ENCODE results near the gene TAS2R50.

DNA sequence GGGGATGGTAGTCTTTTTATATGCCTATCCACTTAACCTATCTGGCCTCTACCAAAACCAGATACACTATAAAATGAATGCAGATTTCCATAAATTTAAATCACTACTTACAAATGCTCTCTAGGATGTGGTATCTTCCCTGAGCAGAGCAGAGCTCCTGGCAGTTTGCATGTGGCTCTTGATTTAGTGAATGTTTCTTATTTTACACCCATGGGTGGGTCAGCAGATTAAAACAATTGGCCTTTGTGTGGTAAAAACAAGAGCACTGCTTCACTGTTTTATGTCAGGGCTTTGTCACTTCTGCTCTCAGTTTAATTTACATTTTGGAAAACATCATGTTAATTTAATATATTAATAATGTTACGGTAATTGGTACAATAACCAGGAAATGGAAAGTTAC, 30.2 kb upstream of the TAS2R50 start:
- TF ChIP-seq JUN (CRISPR knock-in tag; IDR thresholded peaks at IDR 0.05) (no peak), KAT7 (CRISPR knock-in tag; IDR thresholded peaks at IDR 0.05; ENCODE audit: borderline replicate concordance) (no peak), NFYB (CRISPR knock-in tag; conservative IDR thresholded peaks at IDR 0.05; ENCODE audit: low read depth) (no peak), HMGA2 (CRISPR knock-in tag; IDR thresholded peaks at IDR 0.05) (no peak), SP1 (CRISPR knock-in tag; conservative IDR thresholded peaks at IDR 0.05) (no peak), CREM (CRISPR knock-in tag; IDR thresholded peaks at IDR 0.05) (no peak), NR3C1 (CRISPR knock-in tag; conservative IDR thresholded peaks at IDR 0.05; ENCODE audit: low read depth) (no peak), ZNF416 (CRISPR knock-in tag; IDR thresholded peaks at IDR 0.05) (no peak)
- TF ChIP-seq, protein P1, sequence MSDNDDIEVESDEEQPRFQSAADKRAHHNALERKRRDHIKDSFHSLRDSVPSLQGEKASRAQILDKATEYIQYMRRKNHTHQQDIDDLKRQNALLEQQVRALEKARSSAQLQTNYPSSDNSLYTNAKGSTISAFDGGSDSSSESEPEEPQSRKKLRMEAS (CRISPR knock-in tag; IDR thresholded peaks at IDR 0.05) = no peak
- TF ChIP-seq, protein P2, sequence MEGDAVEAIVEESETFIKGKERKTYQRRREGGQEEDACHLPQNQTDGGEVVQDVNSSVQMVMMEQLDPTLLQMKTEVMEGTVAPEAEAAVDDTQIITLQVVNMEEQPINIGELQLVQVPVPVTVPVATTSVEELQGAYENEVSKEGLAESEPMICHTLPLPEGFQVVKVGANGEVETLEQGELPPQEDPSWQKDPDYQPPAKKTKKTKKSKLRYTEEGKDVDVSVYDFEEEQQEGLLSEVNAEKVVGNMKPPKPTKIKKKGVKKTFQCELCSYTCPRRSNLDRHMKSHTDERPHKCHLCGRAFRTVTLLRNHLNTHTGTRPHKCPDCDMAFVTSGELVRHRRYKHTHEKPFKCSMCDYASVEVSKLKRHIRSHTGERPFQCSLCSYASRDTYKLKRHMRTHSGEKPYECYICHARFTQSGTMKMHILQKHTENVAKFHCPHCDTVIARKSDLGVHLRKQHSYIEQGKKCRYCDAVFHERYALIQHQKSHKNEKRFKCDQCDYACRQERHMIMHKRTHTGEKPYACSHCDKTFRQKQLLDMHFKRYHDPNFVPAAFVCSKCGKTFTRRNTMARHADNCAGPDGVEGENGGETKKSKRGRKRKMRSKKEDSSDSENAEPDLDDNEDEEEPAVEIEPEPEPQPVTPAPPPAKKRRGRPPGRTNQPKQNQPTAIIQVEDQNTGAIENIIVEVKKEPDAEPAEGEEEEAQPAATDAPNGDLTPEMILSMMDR (IDR thresholded peaks at IDR 0.05) = no peak
- TF ChIP-seq, protein P3, sequence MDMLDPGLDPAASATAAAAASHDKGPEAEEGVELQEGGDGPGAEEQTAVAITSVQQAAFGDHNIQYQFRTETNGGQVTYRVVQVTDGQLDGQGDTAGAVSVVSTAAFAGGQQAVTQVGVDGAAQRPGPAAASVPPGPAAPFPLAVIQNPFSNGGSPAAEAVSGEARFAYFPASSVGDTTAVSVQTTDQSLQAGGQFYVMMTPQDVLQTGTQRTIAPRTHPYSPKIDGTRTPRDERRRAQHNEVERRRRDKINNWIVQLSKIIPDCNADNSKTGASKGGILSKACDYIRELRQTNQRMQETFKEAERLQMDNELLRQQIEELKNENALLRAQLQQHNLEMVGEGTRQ (CRISPR knock-in tag; IDR thresholded peaks at IDR 0.05) = no peak
- TF ChIP-seq, protein P4, sequence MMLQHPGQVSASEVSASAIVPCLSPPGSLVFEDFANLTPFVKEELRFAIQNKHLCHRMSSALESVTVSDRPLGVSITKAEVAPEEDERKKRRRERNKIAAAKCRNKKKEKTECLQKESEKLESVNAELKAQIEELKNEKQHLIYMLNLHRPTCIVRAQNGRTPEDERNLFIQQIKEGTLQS (CRISPR knock-in tag; conservative IDR thresholded peaks at IDR 0.05) = no peak
- TF ChIP-seq, protein P5, sequence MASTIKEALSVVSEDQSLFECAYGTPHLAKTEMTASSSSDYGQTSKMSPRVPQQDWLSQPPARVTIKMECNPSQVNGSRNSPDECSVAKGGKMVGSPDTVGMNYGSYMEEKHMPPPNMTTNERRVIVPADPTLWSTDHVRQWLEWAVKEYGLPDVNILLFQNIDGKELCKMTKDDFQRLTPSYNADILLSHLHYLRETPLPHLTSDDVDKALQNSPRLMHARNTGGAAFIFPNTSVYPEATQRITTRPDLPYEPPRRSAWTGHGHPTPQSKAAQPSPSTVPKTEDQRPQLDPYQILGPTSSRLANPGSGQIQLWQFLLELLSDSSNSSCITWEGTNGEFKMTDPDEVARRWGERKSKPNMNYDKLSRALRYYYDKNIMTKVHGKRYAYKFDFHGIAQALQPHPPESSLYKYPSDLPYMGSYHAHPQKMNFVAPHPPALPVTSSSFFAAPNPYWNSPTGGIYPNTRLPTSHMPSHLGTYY (CRISPR knock-in tag; IDR thresholded peaks at IDR 0.05) = no peak
